GM12878 (cell line): ENCODE results near the gene CDC16. TPM values are rescaled to one million over a fixed set of nuclear protein-coding genes. Genes with fewer than 3 reads are reported as not detected.

Experiments
- ATAC-seq: fragments of 200-7000 bp; cut with Tn5 transposase; 3 replicates; pipeline ENCODE4 v1.9.1; 2020; ENCODE audit warnings: mild to moderate bottlenecking, moderate library complexity
- BruUV-seq: library from RNA; stranded (reverse); fragments of 400-500 nt; replicated peaks from 2 replicates; lab custom pipeline; 2021; lab: Mats Ljungman, UMichigan
- CTCF ChIA-PET: fragments of 300-600 bp; sonication (Branson Sonifier 250); formaldehyde crosslinking; extraction: SDS; loops from one replicate; lab custom pipeline; 2021; ENCODE audit warnings: inconsistent platforms; lab: Yijun Ruan, JAX
- POLR2A ChIA-PET: fragments of 350-600 bp; formaldehyde crosslinking; extraction: SDS; loops from one replicate; lab custom pipeline; 2021; ENCODE audit warnings: inconsistent platforms; lab: Charles Lee
- RAD21 ChIA-PET: fragments of 300-600 bp; sonication (Branson Sonifier 250); formaldehyde crosslinking; loops from one replicate; lab custom pipeline; 2023; ENCODE audit warnings: antibody characterized with exemption; ENCODE audit not compliant: unreplicated experiment; lab: Charles Lee
- SMC1A ChIA-PET: fragments of 300-600 bp; sonication (Branson Sonifier 250); formaldehyde crosslinking; loops from one replicate; lab custom pipeline; 2023; ENCODE audit not compliant: unreplicated experiment, uncharacterized antibody; lab: Charles Lee
- DNase-seq: peaks from one replicate; pipeline ENCODE4 v3.0.0-alpha.2; 2011; ENCODE audit warnings: low read depth, low spot score
- FAIRE-seq: peaks from 3 replicates; lab custom pipeline; 2011; peaks lifted over from hg19 to GRCh38; lab: Jason Lieb, UNC
- H2AFZ ChIP-seq: 2 replicates; pipeline ENCODE4 v1.6.0; 2011; ENCODE audit warnings: low read depth, low read length, control low read depth; ENCODE audit not compliant: control insufficient read depth
- H3K27ac ChIP-seq: 2 replicates; pipeline ENCODE4 v1.5.1; 2011; ENCODE audit warnings: control low read depth; ENCODE audit not compliant: control insufficient read depth, insufficient read depth
- H3K27me3 ChIP-seq, 2 experiments: replicated peaks in 1 of 2; 2 replicates each; pipeline versions ENCODE4 v1.6.0 to v1.6.1; 2011; ENCODE audit warnings: low read length in 1 of 2; ENCODE audit not compliant: control insufficient read depth in 2 of 2, insufficient read depth in 2 of 2
- H3K36me3 ChIP-seq, 2 experiments: 2 replicates each; pipeline ENCODE4 v1.5.1; 2011; ENCODE audit warnings: low read length in 1 of 2; ENCODE audit not compliant: control insufficient read depth in 2 of 2, insufficient read depth in 2 of 2
- H3K4me1 ChIP-seq: 2 replicates; pipeline ENCODE4 v1.6.1; 2011; ENCODE audit warnings: mild to moderate bottlenecking, low read length, moderate library complexity, mixed read lengths; ENCODE audit not compliant: control insufficient read depth, insufficient read depth
- H3K4me2 ChIP-seq: 2 replicates; pipeline ENCODE4 v1.6.0; 2011; ENCODE audit warnings: control low read depth; ENCODE audit not compliant: control insufficient read depth, insufficient read depth
- H3K4me3 ChIP-seq: fragments of 200-600 bp; sonication (generic); 2 replicates; pipeline ENCODE4 v1.5.1; 2016
- H3K79me2 ChIP-seq: 2 replicates; pipeline ENCODE4 v1.6.0; 2011; ENCODE audit warnings: low read length; ENCODE audit not compliant: control insufficient read depth, insufficient read depth
- H3K9ac ChIP-seq: 2 replicates; pipeline ENCODE4 v1.8.0; 2011; ENCODE audit warnings: low read length, control low read depth, mixed read lengths; ENCODE audit not compliant: control insufficient read depth, insufficient read depth
- H3K9me3 ChIP-seq: replicated peaks from 3 replicates; pipeline ENCODE4 v1.5.1; 2011; ENCODE audit warnings: mild to moderate bottlenecking, low read length; ENCODE audit not compliant: control insufficient read depth, insufficient read depth
- H4K20me1 ChIP-seq: 2 replicates; pipeline ENCODE4 v1.6.0; 2011; ENCODE audit not compliant: control insufficient read depth, insufficient read depth
- BRCA1 ChIP-seq: IDR thresholded peaks from 2 replicates; pipeline ENCODE4 v1.6.1; 2011; ENCODE audit warnings: low read depth, low read length, improper control_type of control experiment
- CEBPB ChIP-seq, 2 experiments: fragments of 150-350 bp in 1 of 2; IDR thresholded peaks; 2 replicates each; pipeline ENCODE4 v1.6.1; 2012 to 2014; ENCODE audit warnings: low read depth in 2 of 2, low read length in 2 of 2, borderline replicate concordance in 1 of 2, inconsistent platforms in 1 of 2
- CREM ChIP-seq: IDR thresholded peaks from 2 replicates; pipeline ENCODE4 v1.6.1; 2014; ENCODE audit warnings: antibody characterized with exemption, low read depth
- EZH2 ChIP-seq: IDR thresholded peaks from 2 replicates; pipeline ENCODE4 v1.6.1; 2012; ENCODE audit warnings: low read depth, mild to moderate bottlenecking, control low read depth, inconsistent platforms, low read length, borderline replicate concordance; ENCODE audit not compliant: control insufficient read depth
- LARP7 ChIP-seq: fragments of 450-650 bp; IDR thresholded peaks from 2 replicates; pipeline ENCODE4 v1.6.1; 2017; ENCODE audit warnings: mild to moderate bottlenecking
- NR2C2 ChIP-seq: IDR thresholded peaks from 2 replicates; pipeline ENCODE4 v1.6.1; 2011; ENCODE audit warnings: borderline replicate concordance, low read depth; ENCODE audit not compliant: control insufficient read depth, insufficient read length
- NRF1 ChIP-seq: conservative IDR thresholded peaks from 2 replicates; pipeline ENCODE4 v1.6.1; 2011; ENCODE audit warnings: mild to moderate bottlenecking, low read depth, low read length, improper control_type of control experiment
- SP1 ChIP-seq: IDR thresholded peaks from one replicate; pipeline ENCODE4 v1.6.1; 2011; ENCODE audit warnings: low read depth, low read length
- TBL1XR1 ChIP-seq: IDR thresholded peaks from 2 replicates; pipeline ENCODE4 v1.6.1; 2012; ENCODE audit warnings: low read depth, low read length, improper control_type of control experiment
- WGBS: methylation state at CpG from one replicate; pipeline ENCODE4 v1.1.6; 2016; ENCODE audit warnings: low lambda C conversion rate; ENCODE audit not compliant: insufficient replicate concordance, insufficient coverage; ENCODE audit errors: missing lambda C conversion rate; 5-methylcytosine and 5-hydroxymethylcytosine counted together
- in situ Hi-C: fragments of 300-500 bp; cut with MboI; formaldehyde crosslinking; loops from 9 replicates; pipeline ENCODE4 v1.14.3; 2018; ENCODE audit warnings: mixed read lengths
- intact Hi-C: fragments of 100-400 bp; cut with micrococcal nuclease; formaldehyde crosslinking; loops from one replicate; pipeline ENCODE4 v1.14.2; 2022; ENCODE audit not compliant: unreplicated experiment
- polyA plus RNA-seq, 11 experiments: library from polyadenylated mRNA; depleted of rRNA in 4 of 11; unstranded in 6 of 11; stranded (reverse) in 5 of 11; fragments of >200 nt; fragmentation: Nextera tagmentation in 4 of 11; fragmentation: Illumina TruSeq in 1 of 11; extraction: Ambion mirVana in 4 of 11; extraction: Trizol in 1 of 11; gene quantifications; 1 replicate in 1 of 11; 2 replicates in 10 of 11; pipeline versions ENCODE4 v1.2.1 to v1.2.3, GENCODE V29; 2011 to 2016; ENCODE audit warnings: inconsistent platforms in 2 of 11, missing spikeins in 2 of 11, low read depth in 1 of 11
- total RNA-seq, 4 experiments: library from RNA; depleted of rRNA in 3 of 4; stranded (reverse); fragments of >200 nt in 3 of 4; fragmentation: Illumina TruSeq in 1 of 4; extraction: Trizol in 1 of 4; gene quantifications; 2 replicates each; pipeline versions ENCODE4 v1.2.1 to v1.2.3, GENCODE V29; 2013 to 2021
- TF ChIP-seq, protein P1 (sequence below): IDR thresholded peaks from 2 replicates; pipeline ENCODE4 v1.6.1; 2011; ENCODE audit warnings: low read depth, low read length, improper control_type of control experiment, borderline replicate concordance
- TF ChIP-seq, protein P2 (sequence below): IDR thresholded peaks from 2 replicates; pipeline ENCODE4 v1.6.1; 2011; ENCODE audit warnings: low read depth, mild to moderate bottlenecking, low read length, moderate library complexity, borderline replicate concordance; ENCODE audit errors: extremely low read depth

CDC16 gene
- total and polyA plus RNA-seq, 10 of the 15 experiments (the other 5 are each of a cell fraction or from before 2014, with no cell fraction given) = 15.4 to 92.9 (median 31.4) TPM

- Histone ChIP-seq H3K79me2 (peaks cover 29% of the 10 kb centered on the region), H3K9ac (no peak overlapping the region), H3K9me3 (no peaks in the 10 kb centered on the region), H4K20me1 (no peaks in the 10 kb centered on the region), H3K4me2 (no peak overlapping the region; the same call in 1 of the 2 replicates), H3K36me3 (peaks cover 4 to 9% of the 10 kb centered on the region in 2 experiments), H3K4me3 (no peak overlapping the region), H2AFZ (no peak overlapping the region), H3K27me3 (no peaks in the 10 kb centered on the region), H3K27ac (no peak overlapping the region), H3K4me1 (peaks cover 6% of the 10 kb centered on the region)
- no TSS peak for BruUV-seq
- WGBS = 98% methylated on average over 8 of the region's 8 CpGs
- SMC1A ChIA-PET = interaction anchor here (1.3 to 1.8 kb wide), 2 partner anchors 28 to 33 kb away, joined by 5 read pairs; no protein-coding TSS in a partner anchor
- no peak for ATAC-seq
- in situ Hi-C loops = no loop called here
- RAD21 ChIA-PET = no interaction called here
- TF ChIP-seq CREM = no peak
- TF ChIP-seq, protein P1, sequence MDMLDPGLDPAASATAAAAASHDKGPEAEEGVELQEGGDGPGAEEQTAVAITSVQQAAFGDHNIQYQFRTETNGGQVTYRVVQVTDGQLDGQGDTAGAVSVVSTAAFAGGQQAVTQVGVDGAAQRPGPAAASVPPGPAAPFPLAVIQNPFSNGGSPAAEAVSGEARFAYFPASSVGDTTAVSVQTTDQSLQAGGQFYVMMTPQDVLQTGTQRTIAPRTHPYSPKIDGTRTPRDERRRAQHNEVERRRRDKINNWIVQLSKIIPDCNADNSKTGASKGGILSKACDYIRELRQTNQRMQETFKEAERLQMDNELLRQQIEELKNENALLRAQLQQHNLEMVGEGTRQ = no peak
- no peak for TF ChIP-seq LARP7
- no peak for FAIRE-seq
- intact Hi-C loops = no loop called here
- POLR2A ChIA-PET = no interaction called here
- CTCF ChIA-PET = no interaction called here
- no peak for DNase-seq
Observed at GRCh38 chr13:114284680-114285079, 50.0 kb downstream of the CDC16 start.

DNA sequence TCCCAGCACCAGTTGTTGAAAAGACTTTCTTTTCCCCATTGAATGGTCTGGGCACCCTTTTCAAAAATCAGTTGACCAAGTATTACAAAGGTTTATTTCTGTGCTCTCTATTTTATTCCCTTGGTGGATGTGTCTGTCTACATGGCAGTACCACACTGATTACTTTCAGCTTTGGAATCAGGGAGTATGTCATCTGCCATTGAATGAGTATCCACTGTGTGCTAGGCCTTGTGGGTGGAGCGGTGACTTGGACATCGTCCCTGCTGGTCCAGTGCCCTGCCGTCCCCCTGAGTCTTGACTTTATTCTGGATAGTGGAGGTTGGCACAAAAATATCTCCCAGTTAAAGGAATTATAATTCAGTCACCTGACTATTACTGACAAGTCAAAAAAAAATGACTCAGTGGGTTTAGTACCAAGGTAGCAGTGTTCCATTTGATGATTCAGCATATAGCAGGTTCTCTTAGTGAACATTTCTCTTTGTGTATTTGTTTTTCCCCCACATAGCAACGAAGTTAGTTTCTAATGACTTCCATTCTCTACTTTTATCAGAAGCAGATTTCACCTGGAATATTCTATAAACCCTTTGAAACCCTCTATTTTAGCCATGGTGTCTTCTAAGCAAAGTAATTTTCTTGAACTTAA is 50.6 kb downstream of the CDC16 start:
- intact Hi-C loops (no loop called here), in situ Hi-C loops (no loop called here)
- Histone ChIP-seq H3K79me2 (peaks cover 29% of the 10 kb centered on the region), H3K4me1 (no peaks in the 10 kb centered on the region), H4K20me1 (no peaks in the 10 kb centered on the region), H3K9me3 (no peaks in the 10 kb centered on the region), H2AFZ (no peak overlapping the region), H3K4me2 (no peak overlapping the region; the same call in 1 of the 2 replicates), H3K4me3 (no peak overlapping the region), H3K9ac (no peak overlapping the region), H3K27ac (no peak overlapping the region), H3K27me3 (no peaks in the 10 kb centered on the region), H3K36me3 (peaks cover 4 to 9% of the 10 kb centered on the region in 2 experiments)
- no TSS peak for BruUV-seq
- no peak for ATAC-seq
- FAIRE-seq = no peak
- CTCF ChIA-PET = interaction anchor here (1.0 kb wide), 1 partner anchor 31 kb away, joined by 4 read pairs; no protein-coding TSS in a partner anchor
- POLR2A ChIA-PET = no interaction called here
- RAD21 ChIA-PET = no interaction called here
- SMC1A ChIA-PET = interaction anchor here (1.3 to 1.8 kb wide), 3 partner anchors 28 to 40 kb away, joined by 4 to 5 read pairs (median 5); no protein-coding TSS in a partner anchor
- DNase-seq = no peak
- 88% methylated on average over 4 of the region's 4 CpGs for WGBS
- TF ChIP-seq SP1 = no peak
- TF ChIP-seq, protein P2, sequence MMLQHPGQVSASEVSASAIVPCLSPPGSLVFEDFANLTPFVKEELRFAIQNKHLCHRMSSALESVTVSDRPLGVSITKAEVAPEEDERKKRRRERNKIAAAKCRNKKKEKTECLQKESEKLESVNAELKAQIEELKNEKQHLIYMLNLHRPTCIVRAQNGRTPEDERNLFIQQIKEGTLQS = no peak
- TF ChIP-seq, protein P1 = no peak
- no peak for TF ChIP-seq CEBPB (IDR thresholded peaks at IDR 0.05; ENCODE audit: borderline replicate concordance in 1 of 2, low read depth in 2 of 2, low read length in 2 of 2)
- TF ChIP-seq TBL1XR1 = no peak
- TF ChIP-seq BRCA1 = no peak
- no peak for TF ChIP-seq NR2C2
- TF ChIP-seq EZH2 = no peak
- no peak for TF ChIP-seq NRF1
